DND-41 (cell line): Measurements from ENCODE around the gene C3orf85.

Experiments
- ATAC-seq: fragments of 200-7000 bp; cut with Tn5 transposase; 3 replicates; pipeline ENCODE4 v1.9.1; 2021; ENCODE audit warnings: low read depth; ENCODE audit not compliant: insufficient read depth
- DNase-seq: peaks from one replicate; pipeline ENCODE4 v3.0.0-alpha.2; 2020
- H2AFZ ChIP-seq: 2 replicates; pipeline ENCODE4 v1.6.0; 2012; ENCODE audit warnings: low read depth, low read length
- H3K27ac ChIP-seq: 2 replicates; pipeline ENCODE4 v1.5.1; 2012; ENCODE audit warnings: low read length, inconsistent platforms
- H3K27me3 ChIP-seq: fragments of 200-600 bp; sonication (generic); 2 replicates; pipeline ENCODE4 v1.6.0; 2012; ENCODE audit warnings: low read length, mild to moderate bottlenecking, inconsistent platforms; ENCODE audit not compliant: insufficient read depth, poor library complexity
- H3K36me3 ChIP-seq: 2 replicates; pipeline ENCODE4 v1.5.1; 2012; ENCODE audit warnings: low read length, inconsistent platforms; ENCODE audit not compliant: insufficient read depth
- H3K4me1 ChIP-seq: 2 replicates; pipeline ENCODE4 v1.5.1; 2012; ENCODE audit warnings: mild to moderate bottlenecking, low read length; ENCODE audit not compliant: insufficient read depth
- H3K4me2 ChIP-seq: 2 replicates; pipeline ENCODE4 v1.6.0; 2012; ENCODE audit warnings: mild to moderate bottlenecking, moderate library complexity, low read length, inconsistent platforms; ENCODE audit not compliant: insufficient read depth
- H3K4me3 ChIP-seq, 2 experiments: fragments of 200-600 bp in 1 of 2; shearing (Covaris generic) in 1 of 2; 2 replicates each; pipeline ENCODE4 v1.5.1; 2012 to 2016; ENCODE audit warnings: inconsistent platforms in 2 of 2, low read length in 2 of 2, mild to moderate bottlenecking in 2 of 2, low read depth in 1 of 2, moderate library complexity in 1 of 2
- H3K79me2 ChIP-seq: 2 replicates; pipeline ENCODE4 v1.6.0; 2012; ENCODE audit warnings: low read length, inconsistent platforms; ENCODE audit not compliant: insufficient read depth
- H3K9ac ChIP-seq: 2 replicates; pipeline ENCODE4 v1.6.0; 2012; ENCODE audit warnings: low read depth, mild to moderate bottlenecking, inconsistent platforms, low read length, moderate library complexity
- H3K9me3 ChIP-seq: 2 replicates; pipeline ENCODE4 v1.5.1; 2012; ENCODE audit warnings: low read length, moderate library complexity, mild to moderate bottlenecking, inconsistent platforms; ENCODE audit not compliant: insufficient read depth, severe bottlenecking
- H4K20me1 ChIP-seq: 2 replicates; pipeline ENCODE4 v1.6.0; 2012; ENCODE audit warnings: low read length; ENCODE audit not compliant: insufficient read depth
- CTCF ChIP-seq: IDR thresholded peaks from 2 replicates; pipeline ENCODE4 v1.5.1; 2012; ENCODE audit warnings: borderline replicate concordance, low read length, moderate library complexity, mild to moderate bottlenecking; ENCODE audit not compliant: poor library complexity, severe bottlenecking; ENCODE audit errors: extremely low read depth
- EZH2 ChIP-seq: IDR thresholded peaks from 3 replicates; pipeline ENCODE4 v1.6.1; 2012; ENCODE audit warnings: borderline replicate concordance, low read depth, mild to moderate bottlenecking, moderate library complexity, low read length, inconsistent platforms; ENCODE audit not compliant: severe bottlenecking

Gene C3orf85

GRCh38 chr3:109184726-109185125 lies 48.2 kb downstream of the C3orf85 start:
- H3K4me2 ChIP-seq: no peak overlapping the region
- no peak overlapping the region for H2AFZ ChIP-seq
- no peaks in the 10 kb centered on the region for H3K9me3 ChIP-seq
- no peaks in the 10 kb centered on the region for H3K79me2 ChIP-seq
- ATAC-seq: no peak
- H3K27ac ChIP-seq: no peak overlapping the region
- H3K4me3 ChIP-seq: no peak overlapping the region
- no peaks in the 10 kb centered on the region for H3K4me1 ChIP-seq
- no peak overlapping the region for H3K9ac ChIP-seq
- H4K20me1 ChIP-seq: no peaks in the 10 kb centered on the region
- no peaks in the 10 kb centered on the region for H3K27me3 ChIP-seq
- H3K36me3 ChIP-seq: no peaks in the 10 kb centered on the region
- no peak for TF ChIP-seq CTCF
- no peak for TF ChIP-seq EZH2
- DNase-seq: no peak

DNA sequence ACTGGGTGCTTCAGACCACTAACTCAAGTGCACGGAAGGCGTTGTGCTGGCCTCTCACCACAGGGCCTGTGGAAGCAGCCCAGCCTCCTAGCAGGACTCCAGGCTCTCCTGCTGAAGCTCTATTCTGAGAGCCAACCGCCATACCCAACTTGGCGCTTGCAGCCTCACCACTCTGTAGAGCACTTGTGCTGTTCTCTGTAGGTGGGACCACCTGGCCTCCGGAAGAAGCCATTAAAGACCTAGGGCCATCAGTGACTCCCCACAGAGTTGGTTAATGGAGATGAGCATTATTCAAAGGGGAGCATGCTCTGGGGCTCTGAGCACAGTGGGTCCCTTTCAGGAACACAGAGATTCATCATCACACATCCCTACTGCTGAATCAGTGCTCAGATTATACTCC lies 50.9 kb downstream of the C3orf85 start:
- no peak overlapping the region for H3K4me3 ChIP-seq
- H3K9ac ChIP-seq: no peak overlapping the region
- no peaks in the 10 kb centered on the region for H3K4me1 ChIP-seq
- TF ChIP-seq CTCF (no peak), EZH2 (no peak)
- DNase-seq: no peak
- H2AFZ ChIP-seq: no peak overlapping the region
- no peak overlapping the region for H3K4me2 ChIP-seq
- H4K20me1 ChIP-seq: no peaks in the 10 kb centered on the region
- H3K36me3 ChIP-seq: no peaks in the 10 kb centered on the region
- H3K9me3 ChIP-seq: no peaks in the 10 kb centered on the region
- no peak for ATAC-seq
- H3K27ac ChIP-seq: no peak overlapping the region
- no peaks in the 10 kb centered on the region for H3K79me2 ChIP-seq
- H3K27me3 ChIP-seq: no peaks in the 10 kb centered on the region

- H3K27me3 ChIP-seq: no peaks in the 10 kb centered on the region
- no peaks in the 10 kb centered on the region for H3K36me3 ChIP-seq
- H3K9ac ChIP-seq: no peak overlapping the region
- H3K9me3 ChIP-seq: no peaks in the 10 kb centered on the region
- no peak for DNase-seq
- no peaks in the 10 kb centered on the region for H4K20me1 ChIP-seq
- H3K4me1 ChIP-seq: no peaks in the 10 kb centered on the region
- no peak overlapping the region for H3K4me3 ChIP-seq
- H2AFZ ChIP-seq: no peak overlapping the region
- no peaks in the 10 kb centered on the region for H3K79me2 ChIP-seq
- H3K4me2 ChIP-seq: no peak overlapping the region
- no peak for TF ChIP-seq EZH2
- ATAC-seq: no peak
- H3K27ac ChIP-seq: no peak overlapping the region
Observed at GRCh38 chr3:109188741-109189140, 52.2 kb downstream of the C3orf85 start.

GRCh38 chr3:109191421-109191820 lies 54.9 kb downstream of the C3orf85 start:
- DNase-seq (no peak), ATAC-seq (no peak)
- Histone ChIP-seq H3K4me3 (no peak overlapping the region), H3K4me1 (no peaks in the 10 kb centered on the region), H3K36me3 (no peaks in the 10 kb centered on the region), H3K79me2 (no peaks in the 10 kb centered on the region), H3K4me2 (no peak overlapping the region), H3K9ac (no peak overlapping the region), H3K27ac (no peak overlapping the region), H3K27me3 (no peaks in the 10 kb centered on the region), H2AFZ (no peak overlapping the region), H3K9me3 (no peaks in the 10 kb centered on the region), H4K20me1 (no peaks in the 10 kb centered on the region)
- TF ChIP-seq EZH2 (no peak), CTCF (no peak)
